Measurements from ENCODE around the gene CYB5D1.

CYB5D1 gene

DNA sequence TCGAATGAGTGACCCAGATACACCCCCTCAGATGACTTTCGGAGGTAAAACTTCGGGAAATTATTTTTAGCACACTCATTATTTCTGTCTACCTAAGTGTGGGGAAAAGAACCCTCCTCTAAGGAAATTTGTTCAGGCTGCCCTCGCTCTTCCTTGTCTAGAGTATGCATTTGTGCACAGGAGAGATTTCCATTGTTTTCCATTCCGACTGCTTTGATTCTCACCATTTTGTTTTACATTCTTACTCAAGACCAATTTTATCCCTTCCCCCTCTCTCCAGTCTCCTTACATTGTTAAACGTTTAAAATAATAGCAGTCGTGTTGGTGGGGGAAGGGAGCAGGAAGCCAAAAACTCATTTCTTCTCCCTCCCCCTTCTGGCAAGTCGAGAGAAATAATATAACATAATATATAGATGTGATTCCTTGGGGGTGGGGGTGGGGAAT lies 29.3 kb downstream of the CYB5D1 start:
- no peak for DNase-seq

DNA sequence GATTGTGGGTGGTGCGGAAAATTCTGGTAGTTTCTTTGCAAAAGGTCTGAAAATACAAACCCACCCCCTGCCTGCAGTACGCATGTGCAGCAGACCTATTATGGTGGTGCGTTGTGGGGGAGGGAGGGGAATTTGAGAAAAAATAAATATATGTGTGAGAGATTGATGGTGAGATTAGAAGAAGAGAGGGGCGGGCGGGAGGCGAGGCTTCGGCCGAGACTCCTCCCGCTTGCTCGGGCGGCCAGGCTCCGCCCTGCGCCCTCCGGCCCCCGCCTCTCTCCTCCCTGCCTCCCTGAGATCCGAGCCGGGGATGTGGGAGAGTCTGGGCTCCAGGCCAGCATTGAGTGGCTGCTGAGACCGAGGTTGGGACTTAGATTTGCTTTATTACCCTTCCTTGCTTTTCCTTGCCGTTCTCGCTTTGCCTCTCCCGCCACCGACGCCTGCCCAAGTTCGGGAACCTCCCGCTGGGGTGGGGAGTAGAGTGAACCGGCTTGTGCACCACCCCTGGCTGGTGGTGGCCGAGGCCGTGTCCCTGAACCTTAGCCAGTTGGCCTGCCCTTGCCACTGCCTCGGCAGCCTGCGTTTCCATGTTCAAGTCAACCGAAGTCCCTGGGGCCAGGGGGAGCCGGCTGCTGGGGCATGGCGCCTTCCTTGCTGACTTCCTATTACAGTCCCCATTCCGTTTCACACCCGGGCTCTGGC lies 29.8 kb downstream of the CYB5D1 start:
- DNase-seq, result peak; percentile 97

DNA sequence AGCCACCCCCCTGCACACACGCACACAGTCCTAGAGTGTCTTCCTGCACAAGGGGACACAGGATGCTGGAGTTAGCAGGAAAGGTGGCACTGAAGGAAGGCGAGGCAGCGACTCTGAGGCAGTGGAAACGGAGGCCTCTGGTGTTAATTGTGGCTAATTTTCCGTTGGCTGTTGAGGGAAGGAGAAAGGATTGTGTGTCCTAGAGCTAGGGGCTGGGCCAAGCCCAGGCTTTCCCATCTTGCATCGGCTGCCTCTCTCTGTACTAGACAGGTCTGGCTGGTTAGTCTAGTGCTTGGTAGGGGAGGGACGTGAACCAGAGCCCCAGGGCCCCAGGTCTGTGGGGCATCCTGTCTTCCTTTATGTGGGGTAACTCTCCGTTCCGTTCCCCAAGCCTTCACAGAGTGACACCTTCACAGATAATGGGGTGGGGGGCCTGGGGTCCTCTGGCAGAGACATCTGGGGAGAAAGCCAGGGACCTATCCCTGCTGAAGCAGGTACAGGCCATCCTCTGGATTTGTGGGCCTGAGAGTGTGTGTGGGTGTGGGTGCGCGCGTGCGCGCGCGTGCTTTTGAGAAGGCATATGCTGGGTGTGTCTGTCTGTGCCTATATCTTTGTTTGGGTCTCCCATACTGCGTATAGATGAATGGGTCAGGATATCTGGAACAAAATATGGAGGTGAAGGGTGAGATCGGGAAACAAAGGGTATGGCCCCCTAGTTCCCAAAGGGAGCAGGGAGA lies 30.5 kb downstream of the CYB5D1 start, which contains the start of gene CHD3:
TSS of gene CHD3 (plus strand) at position 606 of the 737 bp plus-strand sequence. CDS start 212 bp downstream, outside the sequence.
- peak; percentile 41 for DNase-seq

DNA sequence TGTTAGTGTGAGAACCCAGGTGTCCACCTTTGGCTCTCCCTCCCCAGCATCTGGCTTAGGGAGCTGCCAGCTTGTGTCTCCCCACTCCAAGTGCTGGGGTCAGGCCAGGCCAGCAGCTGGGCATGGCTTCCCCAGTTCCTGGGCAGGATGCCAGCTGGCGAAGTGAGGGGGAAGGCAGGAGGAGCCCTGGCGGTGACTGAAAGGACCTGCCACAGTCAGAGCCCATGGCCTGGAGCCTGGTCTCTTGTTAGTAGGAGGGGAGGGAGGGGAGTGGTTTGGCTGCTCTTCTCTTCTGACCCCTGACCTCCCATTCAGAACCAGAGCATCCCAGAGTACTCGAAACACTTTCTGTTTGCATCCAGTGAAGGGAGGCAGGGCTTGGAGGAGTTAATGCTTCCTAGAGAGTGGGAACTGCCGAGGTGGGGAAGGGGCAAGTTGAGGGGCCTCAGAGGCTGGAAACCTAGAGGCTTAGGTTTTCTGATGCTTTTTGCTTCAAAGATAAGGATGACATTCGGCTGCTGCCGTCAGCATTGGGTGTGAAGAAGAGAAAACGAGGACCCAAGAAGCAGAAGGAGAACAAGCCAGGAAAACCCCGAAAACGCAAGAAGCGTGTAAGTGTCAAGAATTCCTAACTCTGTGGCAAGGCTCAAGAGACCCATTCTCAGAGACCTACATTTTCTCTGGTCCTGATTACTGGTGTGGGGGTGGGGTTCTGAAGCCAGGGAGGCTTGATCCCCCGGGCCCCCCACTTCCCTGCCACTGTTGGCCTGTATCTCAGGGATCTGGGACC lies 31.6 kb downstream of the CYB5D1 start:
- peak; percentile 48 for DNase-seq

DNA sequence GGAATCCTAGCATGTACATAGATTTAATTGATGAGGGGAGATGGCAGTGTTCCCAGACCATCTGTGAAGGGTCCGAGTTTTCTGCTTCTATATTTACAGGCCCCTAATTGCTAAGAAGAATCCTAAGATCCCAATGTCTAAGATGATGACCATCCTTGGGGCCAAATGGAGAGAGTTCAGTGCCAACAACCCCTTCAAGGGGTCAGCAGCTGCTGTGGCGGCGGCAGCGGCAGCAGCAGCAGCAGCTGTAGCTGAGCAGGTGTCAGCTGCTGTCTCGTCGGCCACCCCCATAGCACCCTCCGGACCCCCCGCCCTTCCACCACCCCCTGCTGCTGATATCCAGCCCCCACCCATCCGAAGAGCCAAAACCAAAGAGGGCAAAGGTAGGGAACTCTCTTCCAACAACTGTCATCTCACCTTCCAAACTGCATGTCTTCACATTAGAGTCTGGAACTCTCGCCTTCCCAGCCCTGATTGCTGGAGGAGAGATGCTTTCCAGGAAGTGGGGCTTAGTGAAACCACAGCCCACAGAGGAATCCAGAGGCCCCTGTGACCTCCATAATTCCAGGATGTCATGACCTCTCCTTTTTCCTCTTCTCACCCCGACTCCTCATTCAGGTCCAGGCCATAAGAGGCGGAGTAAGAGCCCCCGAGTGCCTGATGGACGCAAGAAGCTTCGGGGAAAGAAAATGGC lies 35.5 kb downstream of the CYB5D1 start:
- no peak for DNase-seq

DNA sequence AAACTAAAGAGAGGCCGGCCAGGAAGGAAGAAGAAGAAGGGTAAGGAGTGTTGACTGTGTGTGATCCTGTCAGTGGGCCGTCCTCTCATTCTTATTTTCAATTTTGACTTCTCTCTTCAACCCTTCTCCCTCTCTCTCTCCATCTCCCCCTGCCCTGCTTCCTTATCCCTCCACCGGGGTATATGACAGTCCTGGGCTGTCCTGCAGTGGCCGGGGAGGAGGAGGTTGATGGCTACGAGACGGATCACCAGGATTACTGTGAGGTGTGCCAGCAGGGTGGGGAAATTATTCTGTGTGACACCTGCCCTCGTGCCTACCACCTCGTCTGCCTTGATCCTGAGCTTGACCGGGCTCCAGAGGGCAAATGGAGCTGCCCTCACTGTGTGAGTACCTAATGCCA lies 36.4 kb downstream of the CYB5D1 start:
- DNase-seq, result no peak

DNA sequence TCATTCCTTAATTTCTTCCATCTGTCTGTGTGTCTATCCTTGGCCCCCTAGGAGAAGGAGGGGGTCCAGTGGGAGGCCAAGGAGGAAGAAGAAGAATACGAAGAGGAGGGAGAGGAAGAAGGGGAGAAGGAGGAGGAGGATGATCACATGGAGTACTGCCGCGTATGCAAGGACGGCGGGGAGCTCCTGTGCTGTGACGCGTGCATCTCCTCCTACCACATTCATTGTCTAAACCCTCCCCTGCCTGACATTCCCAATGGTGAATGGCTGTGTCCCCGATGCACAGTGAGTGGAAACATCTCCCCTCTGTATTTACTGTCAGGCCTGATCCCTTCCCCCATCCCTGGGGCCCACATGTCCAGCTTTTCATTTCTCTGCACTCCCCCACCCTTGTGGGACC lies 37.1 kb downstream of the CYB5D1 start:
- no peak for DNase-seq

DNA sequence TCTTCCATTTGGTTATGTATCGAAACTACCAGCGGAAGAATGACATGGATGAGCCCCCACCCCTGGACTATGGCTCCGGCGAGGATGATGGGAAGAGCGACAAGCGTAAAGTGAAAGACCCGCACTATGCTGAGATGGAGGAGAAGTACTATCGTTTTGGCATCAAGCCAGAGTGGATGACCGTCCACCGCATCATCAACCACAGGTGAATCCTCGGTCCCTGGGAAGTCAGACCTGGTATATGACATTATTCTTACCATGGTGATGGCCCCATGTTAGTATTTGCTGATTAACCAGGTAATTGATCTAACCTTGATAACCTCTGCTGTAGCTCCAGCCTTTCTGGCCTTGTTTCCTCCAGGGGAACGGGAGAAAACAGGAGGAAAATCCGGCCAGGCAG lies 39.3 kb downstream of the CYB5D1 start:
- no peak for DNase-seq

DNA sequence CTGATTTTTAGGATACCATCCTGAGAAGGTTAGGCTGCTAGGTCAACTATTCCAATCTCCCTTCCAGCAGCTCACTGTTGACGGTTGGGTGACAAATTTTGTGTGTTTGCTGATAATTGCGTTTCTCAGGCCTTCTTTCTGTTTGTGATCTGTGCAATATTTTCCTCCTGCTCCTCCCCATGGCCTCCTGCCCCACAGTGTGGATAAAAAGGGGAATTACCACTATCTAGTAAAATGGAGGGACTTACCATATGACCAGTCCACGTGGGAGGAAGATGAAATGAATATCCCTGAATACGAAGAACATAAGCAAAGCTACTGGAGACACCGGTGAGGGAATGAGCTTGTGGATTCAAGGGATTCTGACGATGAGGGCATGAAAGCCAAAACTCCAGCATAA lies 40.0 kb downstream of the CYB5D1 start:
- peak; percentile 55 for DNase-seq

DNA sequence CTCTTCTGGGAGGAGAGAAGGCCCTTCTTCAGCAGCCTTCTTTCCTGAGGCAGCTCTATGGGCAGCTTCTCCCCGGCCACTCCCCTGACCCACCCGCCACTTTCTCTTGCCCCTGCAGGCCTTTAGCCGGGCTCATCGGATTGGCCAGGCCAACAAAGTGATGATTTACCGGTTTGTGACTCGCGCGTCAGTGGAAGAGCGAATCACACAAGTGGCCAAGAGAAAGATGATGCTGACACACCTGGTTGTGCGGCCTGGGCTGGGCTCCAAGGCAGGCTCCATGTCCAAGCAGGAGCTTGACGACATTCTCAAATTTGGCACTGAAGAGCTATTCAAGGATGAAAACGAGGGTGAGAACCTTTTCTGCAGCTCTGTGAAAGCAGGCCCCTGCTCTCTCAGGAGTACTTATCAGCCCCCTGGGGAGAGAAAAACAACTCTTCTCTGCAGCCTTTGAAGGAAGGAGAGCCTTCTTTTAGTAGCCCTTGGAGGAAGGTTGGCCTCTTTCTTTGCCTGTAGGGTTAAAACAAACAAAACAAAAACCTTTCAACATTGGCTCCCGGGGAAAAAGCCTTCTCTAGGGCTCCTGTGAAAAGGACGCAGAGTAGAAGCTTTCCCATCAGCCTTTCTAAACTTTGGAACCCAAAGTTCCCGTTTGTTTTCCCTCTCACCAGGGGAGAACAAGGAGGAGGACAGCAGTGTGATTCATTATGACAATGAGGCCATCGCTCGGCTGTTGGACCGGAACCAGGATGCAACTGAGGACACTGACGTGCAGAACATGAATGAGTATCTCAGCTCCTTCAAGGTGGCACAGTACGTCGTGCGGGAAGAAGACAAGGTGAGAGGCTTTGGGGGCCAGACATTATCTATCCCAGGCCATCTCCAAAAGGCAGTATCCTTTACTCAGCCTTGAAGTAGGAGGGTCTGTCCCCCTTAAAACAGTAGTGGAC lies 45.6 kb downstream of the CYB5D1 start:
- DNase-seq, result no peak

DNA sequence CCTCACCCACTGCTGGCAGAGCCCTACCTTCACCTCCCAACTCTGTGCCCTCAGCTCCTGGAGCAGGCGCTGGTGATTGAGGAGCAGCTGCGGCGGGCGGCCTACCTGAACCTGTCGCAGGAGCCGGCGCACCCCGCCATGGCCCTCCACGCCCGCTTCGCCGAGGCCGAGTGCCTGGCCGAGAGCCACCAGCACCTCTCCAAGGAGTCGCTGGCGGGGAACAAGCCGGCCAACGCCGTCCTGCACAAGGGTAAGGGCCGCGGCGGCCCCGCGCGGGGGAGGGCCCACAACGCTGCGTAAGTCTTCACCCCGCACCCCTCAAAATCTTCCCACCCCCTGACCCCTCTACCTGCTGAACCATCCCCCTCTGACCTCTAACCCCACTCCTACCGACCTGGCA lies 51.3 kb downstream of the CYB5D1 start:
- no peak for DNase-seq

DNA sequence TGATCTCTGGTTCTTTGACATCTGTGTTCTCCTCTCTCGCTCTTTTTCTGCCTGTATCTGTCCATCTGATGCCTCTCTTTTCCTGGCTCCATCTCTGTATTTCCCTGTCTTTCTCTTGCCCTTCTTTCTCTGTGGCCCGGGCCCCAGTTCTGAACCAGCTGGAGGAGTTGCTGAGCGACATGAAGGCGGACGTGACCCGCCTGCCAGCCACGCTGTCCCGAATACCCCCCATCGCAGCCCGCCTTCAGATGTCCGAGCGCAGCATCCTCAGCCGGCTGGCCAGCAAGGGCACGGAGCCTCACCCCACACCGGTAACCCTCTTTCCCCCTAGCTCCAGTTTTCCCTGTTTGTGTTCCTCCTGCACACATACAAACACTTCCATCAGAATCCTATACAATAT lies 52.5 kb downstream of the CYB5D1 start:
- no peak for DNase-seq

DNA sequence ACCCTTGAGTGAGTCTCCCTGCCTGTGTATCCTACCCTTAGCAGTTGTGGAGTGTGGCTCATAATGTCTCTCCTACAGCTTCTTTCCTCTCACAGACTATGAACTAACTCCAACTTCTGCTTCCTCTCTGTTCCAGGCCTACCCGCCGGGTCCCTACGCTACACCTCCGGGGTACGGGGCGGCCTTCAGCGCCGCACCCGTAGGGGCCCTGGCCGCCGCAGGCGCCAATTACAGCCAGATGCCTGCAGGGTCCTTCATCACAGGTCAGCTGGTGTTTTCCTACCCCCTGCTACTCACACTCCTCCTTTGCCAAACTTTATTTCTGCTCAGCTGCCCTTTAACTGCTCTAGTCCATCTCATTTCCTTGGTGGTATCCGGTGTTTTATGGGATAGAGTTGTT lies 52.9 kb downstream of the CYB5D1 start:
- DNase-seq, result no peak

DNA sequence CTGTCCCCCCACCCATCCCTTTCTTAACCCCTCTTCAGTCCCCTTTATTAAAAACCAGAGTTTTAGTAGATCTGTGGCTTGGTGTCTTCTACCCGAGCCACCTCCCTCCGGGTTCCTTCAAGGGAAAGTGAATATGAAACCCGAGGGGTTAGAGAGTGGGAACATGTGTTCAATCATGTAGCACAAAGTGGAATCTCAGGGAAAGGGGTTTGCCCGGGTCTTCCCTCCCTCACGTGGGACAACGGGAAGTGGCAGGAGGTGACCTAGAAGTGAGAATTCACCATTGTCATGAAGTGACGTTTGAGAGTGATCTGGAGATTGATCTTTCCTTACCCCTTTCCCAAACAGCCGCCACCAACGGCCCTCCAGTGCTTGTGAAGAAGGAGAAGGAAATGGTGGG lies 53.3 kb downstream of the CYB5D1 start:
- DNase-seq, result no peak

Data from CD4-positive, alpha-beta T cell treated with Interleukin-21 for 1 hour (primary cell).